ENCODE results near the gene AFF1.

DNA sequence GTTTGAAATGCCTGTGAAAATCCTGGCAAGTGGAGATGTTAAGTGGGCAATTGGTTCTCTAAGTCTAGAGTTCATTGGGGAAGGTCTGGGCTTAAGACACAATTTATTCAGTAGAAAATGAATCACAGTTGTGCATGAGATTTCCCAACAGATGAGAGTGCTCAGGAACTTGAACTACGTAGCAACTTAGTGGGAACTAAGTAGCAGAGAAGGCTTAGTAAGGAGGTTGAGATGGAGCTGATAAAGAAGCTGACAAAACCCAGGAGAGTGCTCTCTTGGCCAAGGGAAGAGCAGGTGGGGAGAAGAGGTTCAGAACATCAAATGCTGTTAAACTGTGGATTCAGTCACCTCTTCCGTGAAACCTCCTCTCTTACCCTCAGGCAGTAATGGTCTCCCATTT is 33.0 kb downstream of the AFF1 start:
- TF ChIP-seq, protein P1, sequence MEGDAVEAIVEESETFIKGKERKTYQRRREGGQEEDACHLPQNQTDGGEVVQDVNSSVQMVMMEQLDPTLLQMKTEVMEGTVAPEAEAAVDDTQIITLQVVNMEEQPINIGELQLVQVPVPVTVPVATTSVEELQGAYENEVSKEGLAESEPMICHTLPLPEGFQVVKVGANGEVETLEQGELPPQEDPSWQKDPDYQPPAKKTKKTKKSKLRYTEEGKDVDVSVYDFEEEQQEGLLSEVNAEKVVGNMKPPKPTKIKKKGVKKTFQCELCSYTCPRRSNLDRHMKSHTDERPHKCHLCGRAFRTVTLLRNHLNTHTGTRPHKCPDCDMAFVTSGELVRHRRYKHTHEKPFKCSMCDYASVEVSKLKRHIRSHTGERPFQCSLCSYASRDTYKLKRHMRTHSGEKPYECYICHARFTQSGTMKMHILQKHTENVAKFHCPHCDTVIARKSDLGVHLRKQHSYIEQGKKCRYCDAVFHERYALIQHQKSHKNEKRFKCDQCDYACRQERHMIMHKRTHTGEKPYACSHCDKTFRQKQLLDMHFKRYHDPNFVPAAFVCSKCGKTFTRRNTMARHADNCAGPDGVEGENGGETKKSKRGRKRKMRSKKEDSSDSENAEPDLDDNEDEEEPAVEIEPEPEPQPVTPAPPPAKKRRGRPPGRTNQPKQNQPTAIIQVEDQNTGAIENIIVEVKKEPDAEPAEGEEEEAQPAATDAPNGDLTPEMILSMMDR (optimal IDR thresholded peaks at IDR 0.05 in 1 of 3, IDR thresholded peaks at IDR 0.05 in 1 of 3, conservative IDR thresholded peaks at IDR 0.05 in 1 of 3; ENCODE audit: extremely low read depth in 1 of 3, insufficient read depth in 2 of 3, low read length in 3 of 3): no peak
- no peak for TF ChIP-seq EZH2 (IDR thresholded peaks at IDR 0.05; ENCODE audit: low read length)

All from keratinocyte (primary cell).